Hematopoietic multipotent progenitor cell (in vitro differentiated cells): ENCODE results near the gene PRICKLE1. TPM values are rescaled to one million over a fixed set of nuclear protein-coding genes. Genes with fewer than 3 reads are reported as not detected.
"Not testable (repeated sequence)": the region's sequence is repeated elsewhere in the genome, so short reads cannot be mapped to it uniquely, and the experiment has no call there.

ENCODE experiments used
- DNase-seq, 3 donors: peaks; one replicate each; pipeline ENCODE4 v3.0.0-alpha.2; 2011 to 2015; ENCODE audit warnings: low read depth in 2 of 3, low spot score in 2 of 3
- total RNA-seq: library from RNA; depleted of rRNA; stranded (reverse); fragments of >200 nt; gene quantifications from one replicate; pipeline ENCODE4 v1.2.3, GENCODE V29; 2012

PRICKLE1 gene
- total RNA-seq, 1 donor: 0.81 TPM

GRCh38 chr12:42560977-42561376 lies 28.6 kb downstream of the PRICKLE1 start:
- no peak for DNase-seq

DNA sequence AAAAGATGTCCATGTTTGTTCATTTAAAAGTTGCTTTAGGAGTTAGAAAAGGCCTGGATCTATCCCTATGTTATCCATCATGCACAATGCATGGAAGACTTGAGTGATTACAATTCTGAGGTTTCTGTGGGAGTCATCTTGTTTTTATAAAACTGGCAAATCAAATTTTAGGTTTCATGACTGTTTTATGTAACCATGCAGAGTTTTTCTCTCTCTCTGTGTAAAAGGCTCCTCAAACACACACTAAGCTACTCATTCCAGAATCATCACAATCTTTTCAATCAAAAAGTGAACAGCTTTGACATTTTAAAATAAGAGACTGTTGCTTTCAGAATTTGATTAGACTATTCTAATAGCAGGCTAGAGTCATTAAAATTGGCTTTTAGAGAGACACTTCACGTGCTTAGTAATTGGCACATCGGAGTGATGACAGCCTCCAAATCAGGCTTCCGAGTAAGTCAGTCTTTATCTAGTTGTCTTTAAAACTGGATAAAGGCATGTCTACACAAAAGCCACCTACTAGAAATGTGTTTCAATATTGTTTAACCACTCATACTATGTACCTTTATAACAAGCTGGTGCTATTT lies 31.9 kb downstream of the PRICKLE1 start:
- no peak for DNase-seq

GRCh38 chr12:42556917-42557316 lies 32.6 kb downstream of the PRICKLE1 start:
- DNase-seq: no peak

GRCh38 chr12:42552822-42553221 lies 36.7 kb downstream of the PRICKLE1 start:
- DNase-seq: no peak

- DNase-seq: no peak
These were observed 38.7 kb downstream of the PRICKLE1 start for GRCh38 chr12:42550800-42551199.

DNA sequence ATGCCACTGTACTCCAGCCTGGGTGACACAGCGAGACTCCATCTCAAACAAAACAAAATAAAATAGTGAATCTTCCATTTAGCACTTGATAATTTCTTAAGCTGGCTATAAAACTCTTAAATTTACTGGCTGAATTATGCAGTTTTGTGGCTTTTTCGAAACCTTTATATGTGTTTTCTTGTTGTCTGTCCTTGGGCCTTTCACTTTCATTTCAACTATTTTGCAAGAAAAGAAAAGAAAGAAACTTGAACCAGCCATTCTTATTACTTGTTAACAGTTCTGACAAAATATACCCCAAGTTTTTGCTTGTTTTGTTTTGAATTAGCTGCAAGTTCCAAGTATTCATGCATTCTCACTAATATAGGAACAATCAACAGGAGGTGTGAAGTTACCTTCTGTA lies 42.8 kb downstream of the PRICKLE1 start:
- DNase-seq: no peak

GRCh38 chr12:42541965-42542364 lies 47.6 kb downstream of the PRICKLE1 start:
- DNase-seq: no peak

DNA sequence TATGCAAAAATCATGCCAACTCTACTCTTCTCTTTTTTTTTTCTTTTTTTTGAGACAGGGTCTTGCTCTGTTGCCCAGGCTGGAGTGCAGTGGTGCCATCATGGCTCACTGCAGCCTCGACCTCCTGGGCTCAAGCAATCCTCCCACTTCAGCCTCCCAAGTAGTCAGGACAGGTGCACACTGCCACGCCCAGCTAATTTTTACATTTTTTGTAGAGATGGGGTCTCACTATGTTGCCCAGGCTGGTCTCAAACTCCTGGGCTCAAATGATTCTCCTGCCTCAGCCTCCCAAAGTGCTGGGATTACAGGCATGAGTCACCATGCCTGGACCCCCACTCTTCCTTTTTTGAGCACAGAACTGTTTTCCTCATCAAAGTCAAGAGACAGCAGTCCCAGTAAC lies 48.2 kb downstream of the PRICKLE1 start:
- not testable (repeated sequence) for DNase-seq

DNA sequence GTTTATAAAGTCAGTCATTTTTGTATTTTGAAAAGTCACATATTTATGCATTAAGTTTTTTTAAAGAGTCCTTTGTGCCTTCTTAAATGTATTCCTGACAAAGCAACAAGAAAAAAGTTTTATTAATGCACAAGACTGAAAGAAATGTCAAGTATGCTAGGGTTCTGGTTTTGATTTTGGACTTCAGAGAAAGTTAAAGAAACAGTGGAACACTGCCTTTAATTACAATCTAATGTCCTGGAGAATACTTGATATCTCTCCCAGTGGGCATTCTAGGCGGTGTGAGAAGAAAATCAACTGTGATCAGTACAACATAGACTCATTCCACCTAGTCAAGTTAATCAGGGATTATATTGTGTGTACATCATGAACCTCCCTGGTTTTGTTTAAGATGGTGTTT lies 49.9 kb downstream of the PRICKLE1 start:
- DNase-seq: no peak

- no peak for DNase-seq
These were observed 51.3 kb downstream of the PRICKLE1 start for GRCh38 chr12:42538203-42538602.

DNA sequence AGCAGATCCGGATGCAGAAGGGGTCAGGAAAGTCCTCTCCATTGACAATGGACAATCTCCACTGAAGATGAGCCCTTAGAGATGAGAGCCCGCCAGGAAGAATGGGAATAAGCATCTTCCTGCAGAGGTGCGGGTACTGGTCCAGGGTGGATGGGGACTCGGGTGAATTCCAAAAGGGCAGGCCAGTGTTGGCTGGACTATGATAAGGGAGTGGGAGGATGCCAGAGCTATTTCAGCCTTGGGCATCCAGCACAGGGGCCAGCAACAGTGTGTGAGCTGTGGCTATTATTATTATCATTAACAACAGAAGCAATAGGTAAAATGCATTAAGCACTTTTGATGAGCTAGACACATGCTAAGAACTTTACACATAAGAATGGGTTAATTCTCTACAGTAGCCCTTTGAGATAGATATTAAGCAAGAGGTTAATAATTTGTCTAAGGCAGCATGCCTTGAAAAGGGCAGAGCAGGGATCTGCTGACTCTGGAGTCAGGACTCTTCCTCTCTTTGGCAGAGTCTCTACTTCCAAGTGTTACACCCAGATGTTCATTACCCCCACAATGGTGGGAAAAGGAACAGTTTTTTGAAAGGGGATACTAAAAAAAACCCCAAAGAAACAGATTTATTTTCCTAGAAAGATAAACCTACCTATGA lies 55.2 kb downstream of the PRICKLE1 start:
- no peak for DNase-seq

GRCh38 chr12:42530284-42530683 lies 59.3 kb downstream of the PRICKLE1 start:
- no peak for DNase-seq

GRCh38 chr12:42525444-42525843 lies 64.1 kb downstream of the PRICKLE1 start:
- no peak for DNase-seq

DNA sequence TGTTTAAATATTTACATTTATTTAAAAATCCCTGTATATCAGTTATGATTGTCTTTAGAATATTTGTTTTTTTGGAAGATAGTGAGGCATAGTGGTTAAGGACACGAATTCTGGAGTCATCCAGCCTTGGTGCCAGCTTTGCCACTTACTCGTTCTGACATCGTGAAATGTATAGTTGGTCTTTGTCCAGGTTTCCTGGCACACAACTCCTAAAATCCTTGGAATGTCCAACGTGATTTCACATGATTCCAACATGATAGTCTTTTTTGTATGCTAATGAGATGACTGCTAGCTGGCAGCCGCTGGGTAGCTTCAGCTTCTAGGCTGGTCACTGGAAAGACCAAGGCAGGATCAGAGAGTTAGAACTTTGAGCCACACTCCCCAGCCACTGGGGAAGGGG lies 64.8 kb downstream of the PRICKLE1 start:
- DNase-seq: no peak

- DNase-seq: no peak
These were observed 73.0 kb downstream of the PRICKLE1 start for GRCh38 chr12:42516573-42516972.

GRCh38 chr12:42511656-42512055 lies 77.9 kb downstream of the PRICKLE1 start:
- no peak for DNase-seq

DNA sequence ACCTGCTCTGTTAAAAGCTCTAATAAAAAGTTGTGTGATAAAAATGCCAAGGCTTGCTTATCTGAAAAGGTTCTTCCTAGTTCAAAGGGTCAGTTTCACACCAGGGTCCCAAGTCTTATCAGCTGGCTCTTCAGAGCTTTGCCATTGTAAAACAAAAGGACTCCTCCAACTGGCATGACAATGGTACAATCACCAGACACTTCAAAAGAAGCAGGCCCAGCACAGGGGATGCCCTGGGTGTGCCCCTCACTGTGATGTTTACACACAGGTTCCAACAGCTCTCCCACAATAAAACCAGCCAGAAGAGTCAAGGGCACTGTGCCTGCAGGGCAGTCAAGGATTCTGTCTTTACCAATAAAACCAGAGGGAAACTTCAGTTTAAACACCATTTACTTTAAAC lies 78.7 kb downstream of the PRICKLE1 start:
- no peak for DNase-seq

DNA sequence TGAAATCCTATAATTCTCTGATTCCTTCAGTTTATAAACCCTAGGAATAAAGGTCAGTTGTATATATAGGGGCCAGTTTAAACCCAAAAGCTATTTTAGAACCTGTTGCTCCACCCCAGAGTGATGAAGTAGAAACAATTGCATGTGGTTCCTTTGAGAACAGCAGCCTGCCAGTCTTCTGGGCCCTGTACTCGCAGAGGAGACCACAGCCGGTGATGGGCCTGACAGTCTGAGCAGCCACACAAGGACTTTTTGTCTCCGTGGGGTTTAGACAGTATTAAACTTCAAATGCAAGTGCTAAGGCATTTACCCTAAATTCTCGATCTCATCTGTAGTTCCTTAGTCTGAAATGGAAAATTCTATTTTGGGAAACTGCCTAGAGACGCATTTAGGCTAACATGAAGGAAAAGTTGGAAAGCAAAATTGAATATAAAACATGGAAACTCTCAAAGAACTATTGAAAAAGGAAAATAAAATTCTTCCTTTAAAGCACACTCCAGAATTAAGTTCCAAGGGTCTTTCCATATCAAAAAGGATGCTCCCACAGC lies 80.6 kb downstream of the PRICKLE1 start:
- DNase-seq: no peak

GRCh38 chr12:42507565-42507964 lies 82.0 kb downstream of the PRICKLE1 start:
- no peak for DNase-seq

- no peak for DNase-seq
These were observed 82.5 kb downstream of the PRICKLE1 start for GRCh38 chr12:42507081-42507480.

GRCh38 chr12:42504049-42504448 lies 85.5 kb downstream of the PRICKLE1 start:
- DNase-seq: no peak

GRCh38 chr12:42502682-42503081 lies 86.9 kb downstream of the PRICKLE1 start:
- DNase-seq: no peak
